AG10803 (cell line): ENCODE data around the gene FNTB.

Source experiments
- DNase-seq: peaks from one replicate; pipeline ENCODE4 v3.0.0; 2010; ENCODE audit warnings: low read depth
- H3K4me3 ChIP-seq: 2 replicates; pipeline ENCODE4 v1.5.1; 2011; ENCODE audit warnings: mild to moderate bottlenecking, low read length, control low read depth
- CTCF ChIP-seq: conservative IDR thresholded peaks from 2 replicates; pipeline ENCODE4 v1.5.1; 2011; ENCODE audit warnings: mild to moderate bottlenecking, low read length, control low read depth, inconsistent platforms

The FNTB gene

DNA sequence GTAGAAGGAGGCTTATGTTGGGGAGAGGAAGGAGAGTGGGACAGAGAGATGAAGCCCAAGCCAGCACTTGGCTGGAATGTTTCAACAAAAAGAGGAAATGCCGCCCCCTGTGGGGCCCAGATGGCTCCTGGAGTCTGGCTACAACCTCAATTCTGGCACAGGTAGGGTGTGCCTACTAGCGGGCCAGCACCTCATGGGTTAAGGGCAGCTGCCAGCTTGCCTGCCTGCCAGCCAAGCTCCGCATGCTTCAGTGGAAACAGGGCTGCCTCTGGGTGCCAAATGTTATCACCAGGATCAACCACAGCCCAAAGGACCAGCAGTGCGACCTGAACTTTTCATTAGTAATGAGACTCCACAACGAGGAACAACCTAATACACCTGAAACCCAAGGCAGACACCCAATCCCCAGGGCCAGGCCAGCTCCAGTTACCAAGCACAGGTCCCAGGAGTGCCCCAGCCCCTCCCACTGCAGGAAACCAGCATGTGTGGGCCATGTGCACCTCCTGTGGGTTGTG lies 25.9 kb upstream of the FNTB start:
- DNase-seq: no peak
- H3K4me3 ChIP-seq: no peak overlapping the region
- TF ChIP-seq CTCF: no peak

DNA sequence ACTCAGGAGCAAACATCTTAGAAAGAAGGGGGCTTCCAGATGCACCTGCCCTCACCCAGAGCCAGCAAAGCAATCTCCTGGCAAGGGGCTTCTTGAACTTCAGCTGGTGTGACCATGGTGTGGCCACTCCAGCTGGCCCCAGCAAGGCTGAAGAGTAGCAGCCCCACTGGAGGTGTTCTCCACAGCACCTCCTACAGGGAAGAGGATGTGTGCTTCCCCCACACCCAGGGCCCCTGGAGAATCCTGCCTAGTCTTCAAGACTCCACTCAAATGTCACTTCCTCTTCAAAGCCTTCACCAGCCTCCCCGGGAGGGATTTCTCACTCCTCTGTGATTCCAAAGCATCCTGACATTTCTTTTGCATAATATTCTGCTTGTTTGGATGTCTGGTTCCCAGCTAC lies 23.1 kb upstream of the FNTB start:
- no peak for DNase-seq
- no peak for TF ChIP-seq CTCF
- no peak overlapping the region for H3K4me3 ChIP-seq

GRCh38 chr14:64965356-64966000 lies 21.2 kb upstream of the FNTB start:
- TF ChIP-seq CTCF: no peak
- H3K4me3 ChIP-seq: no peak overlapping the region
- DNase-seq: no peak

- DNase-seq: no peak
- no peak for TF ChIP-seq CTCF
- no peak overlapping the region for H3K4me3 ChIP-seq
These were observed 19.7 kb upstream of the FNTB start for GRCh38 chr14:64966976-64967375.

GRCh38 chr14:64968167-64968566 lies 18.5 kb upstream of the FNTB start:
- no peak overlapping the region for H3K4me3 ChIP-seq
- no peak for TF ChIP-seq CTCF
- DNase-seq: no peak

DNA sequence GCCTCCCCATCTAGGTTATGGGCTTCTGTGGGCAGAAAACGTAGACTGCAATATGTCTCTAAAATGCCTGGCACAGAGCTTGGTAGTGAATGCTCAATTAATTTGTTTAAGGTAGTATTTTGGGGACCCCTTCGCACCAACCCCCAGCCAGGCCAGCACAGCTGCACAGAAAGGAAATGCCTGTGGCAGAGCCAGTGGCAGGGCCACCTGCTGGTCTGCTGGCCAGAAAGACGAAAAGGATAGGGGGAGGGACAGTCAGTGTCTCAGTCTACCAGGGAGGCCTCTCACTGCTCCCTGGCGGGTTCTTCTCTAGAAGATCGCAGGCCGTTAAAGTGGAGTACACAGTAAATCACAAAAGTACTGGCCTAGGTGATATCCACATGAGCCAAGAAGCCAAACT lies 18.0 kb upstream of the FNTB start:
- TF ChIP-seq CTCF: no peak
- no peak for DNase-seq
- no peak overlapping the region for H3K4me3 ChIP-seq

GRCh38 chr14:64970041-64970440 lies 16.7 kb upstream of the FNTB start:
- no peak overlapping the region for H3K4me3 ChIP-seq
- DNase-seq: no peak
- TF ChIP-seq CTCF: no peak
